GM12878 (cell line): ENCODE measurements around the gene TNNT2.

Experiments
- CHD2 ChIP-seq: IDR thresholded peaks from 2 replicates; pipeline ENCODE4 v1.6.1; 2011; ENCODE audit warnings: low read depth, low read length, improper control_type of control experiment, borderline replicate concordance
- CTCF ChIP-seq, 3 experiments: IDR thresholded peaks in 2 of 3; conservative IDR thresholded peaks in 1 of 3; 2 replicates each; pipeline ENCODE4 v1.5.1; 2011; ENCODE audit warnings: low read depth in 3 of 3, low read length in 3 of 3, mild to moderate bottlenecking in 3 of 3, control low read depth in 2 of 3, moderate library complexity in 2 of 3, inconsistent platforms in 1 of 3, mixed read lengths in 1 of 3; ENCODE audit not compliant: control insufficient read depth in 2 of 3, insufficient read depth in 1 of 3; ENCODE audit errors: extremely low read depth in 1 of 3

GRCh38 chr1:201385299-201385891 lies 7.9 kb upstream of the TNNT2 start:
- peak; percentile 93 to 97 (median 96); a peak in 5 of 6 replicates for TF ChIP-seq CTCF (IDR thresholded peaks at IDR 0.05 in 2 of 3, conservative IDR thresholded peaks at IDR 0.05 in 1 of 3; ENCODE audit: control insufficient read depth in 2 of 3, extremely low read depth in 1 of 3, insufficient read depth in 1 of 3, low read depth in 3 of 3, low read length in 3 of 3)
- no peak for TF ChIP-seq CHD2
